EL (cell line): ENCODE results near the gene SELENOW.

Experiments used
- DNase-seq: peaks from one replicate; pipeline ENCODE4 v3.0.0-alpha.2; 2016

The SELENOW gene

DNA sequence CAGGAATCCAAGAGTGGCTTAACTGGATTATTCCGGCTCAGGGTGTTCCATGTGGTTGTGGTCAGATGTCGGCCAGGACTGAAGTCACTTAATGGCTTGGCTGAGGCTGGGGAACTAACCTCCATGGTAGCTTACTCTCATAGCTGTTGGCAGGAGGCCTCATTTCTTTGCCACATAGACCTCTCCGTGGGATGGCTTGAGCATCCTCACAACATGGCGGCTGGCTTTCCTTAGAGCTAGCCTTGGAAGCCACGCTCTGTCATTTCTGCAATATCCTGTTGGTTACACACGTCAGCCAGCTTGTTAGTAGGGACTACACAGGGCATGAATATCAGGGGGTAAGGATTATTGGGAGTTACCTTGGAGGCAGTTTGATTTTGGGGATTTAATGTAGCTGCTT is 48.3 kb downstream of the SELENOW start:
- no peak for DNase-seq

DNA sequence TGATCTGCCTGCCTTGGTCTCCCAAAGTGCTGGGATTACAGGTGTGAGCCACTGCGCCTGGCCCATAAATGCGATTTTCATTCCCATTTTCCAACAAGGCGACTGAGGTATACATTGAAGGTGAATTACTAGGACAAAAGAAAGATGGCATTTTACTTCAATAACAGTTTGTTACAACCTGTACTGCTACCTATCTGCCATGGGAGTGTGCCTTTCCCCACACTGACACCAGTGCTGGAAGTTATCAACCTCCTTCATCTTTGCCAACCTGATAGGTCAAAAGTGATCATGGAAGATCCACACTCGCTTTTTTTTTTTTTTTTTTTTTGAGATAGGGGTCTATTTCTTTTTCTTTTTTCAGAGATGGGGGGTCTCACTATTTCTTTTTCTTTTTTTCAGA is 54.2 kb downstream of the SELENOW start:
- DNase-seq: no peak
